Endothelial cell of umbilical vein (primary cell): ENCODE results near the gene CPEB1. TPM values are rescaled to one million over a fixed set of nuclear protein-coding genes. Genes with fewer than 3 reads are reported as not detected.

Experiments
- Bru-seq: library from RNA; stranded (reverse); fragments of 400-500 nt; gene quantifications from one replicate; lab custom pipeline; 2021; lab: Mats Ljungman, UMichigan
- BruChase-seq, 2 experiments: library from RNA; stranded (reverse); fragments of 400-500 nt; gene quantifications; one replicate each; lab custom pipeline; 2021; lab: Mats Ljungman, UMichigan
- BruUV-seq: library from RNA; stranded (reverse); fragments of 400-500 nt; replicated peaks from 2 replicates; lab custom pipeline; 2021; lab: Mats Ljungman, UMichigan
- CTCF ChIA-PET: fragments of 300-600, 350-600 bp; sonication (Branson Sonifier 250); formaldehyde crosslinking; loops from one replicate; lab custom pipeline; 2021; ENCODE audit warnings: antibody characterized with exemption, inconsistent platforms; lab: Charles Lee
- POLR2A ChIA-PET: fragments of 300-600, 350-600 bp; sonication (Branson Sonifier 250); formaldehyde crosslinking; loops from one replicate; lab custom pipeline; 2021; ENCODE audit warnings: antibody characterized with exemption, inconsistent platforms; lab: Charles Lee
- DNase-seq: peaks from one replicate; pipeline ENCODE4 v3.0.0-alpha.2; 2011; ENCODE audit warnings: low read depth, low spot score
- FAIRE-seq: peaks from 2 replicates; lab custom pipeline; 2011; peaks lifted over from hg19 to GRCh38; lab: Jason Lieb, UNC
- H2AFZ ChIP-seq: 2 replicates; pipeline ENCODE4 v1.6.0; 2012; ENCODE audit warnings: low read depth, low read length, control low read depth, inconsistent platforms
- H3K27ac ChIP-seq: 2 replicates; pipeline ENCODE4 v1.5.1; 2011; ENCODE audit warnings: low read depth, mild to moderate bottlenecking, control low read depth, low read length, moderate library complexity; ENCODE audit not compliant: insufficient read depth
- H3K27me3 ChIP-seq, 2 experiments: 2 replicates each; pipeline versions ENCODE4 v1.6.0 to v1.6.1; 2011; ENCODE audit warnings: low read length in 2 of 2, mixed read lengths in 1 of 2; ENCODE audit not compliant: control insufficient read depth in 2 of 2, insufficient read depth in 2 of 2
- H3K36me3 ChIP-seq, 2 experiments: 2 replicates in 1 of 2; 3 replicates in 1 of 2; pipeline ENCODE4 v1.5.1; 2011; ENCODE audit warnings: low read length in 2 of 2, mild to moderate bottlenecking in 1 of 2, moderate library complexity in 1 of 2; ENCODE audit not compliant: control insufficient read depth in 2 of 2, insufficient read depth in 2 of 2; ENCODE audit errors: extremely low read depth in 1 of 2
- H3K4me1 ChIP-seq: 3 replicates; pipeline ENCODE4 v1.5.1; 2011; ENCODE audit warnings: mild to moderate bottlenecking, low read length; ENCODE audit not compliant: control insufficient read depth, insufficient read depth; ENCODE audit errors: extremely low read depth
- H3K4me2 ChIP-seq: 2 replicates; pipeline ENCODE4 v1.6.1; 2011; ENCODE audit warnings: low read length, control low read depth, mixed read lengths; ENCODE audit not compliant: insufficient read depth
- H3K4me3 ChIP-seq, 3 experiments: fragments of 200-600 bp in 1 of 3; sonication (generic), shearing (Covaris generic) in 1 of 3; replicated peaks in 1 of 3; 2 replicates each; pipeline ENCODE4 v1.5.1; 2011 to 2016; ENCODE audit warnings: control low read depth in 3 of 3, low read length in 3 of 3, mild to moderate bottlenecking in 2 of 3, inconsistent platforms in 1 of 3, low read depth in 1 of 3, moderate library complexity in 1 of 3; ENCODE audit not compliant: insufficient read depth in 1 of 3
- H3K79me2 ChIP-seq: 2 replicates; pipeline ENCODE4 v1.6.0; 2012; ENCODE audit warnings: low read length, inconsistent platforms; ENCODE audit not compliant: control insufficient read depth, insufficient read depth
- H3K9ac ChIP-seq: replicated peaks from 2 replicates; pipeline ENCODE3; 2011; ENCODE audit warnings: low read length, control low read depth; ENCODE audit not compliant: insufficient read depth; ENCODE audit errors: extremely low read depth
- H3K9me1 ChIP-seq: replicated peaks from 3 replicates; pipeline ENCODE4 v1.6.0; 2011; ENCODE audit warnings: mild to moderate bottlenecking, low read length; ENCODE audit not compliant: control insufficient read depth, insufficient read depth; ENCODE audit errors: extremely low read depth
- H3K9me3 ChIP-seq: replicated peaks from 2 replicates; pipeline ENCODE4 v1.5.1; 2012; ENCODE audit warnings: low read length, inconsistent platforms; ENCODE audit not compliant: control insufficient read depth, insufficient read depth
- H4K20me1 ChIP-seq: replicated peaks from 2 replicates; pipeline ENCODE3; 2011; ENCODE audit warnings: mild to moderate bottlenecking, low read length; ENCODE audit not compliant: control insufficient read depth, insufficient read depth; ENCODE audit errors: extremely low read depth
- EZH2 ChIP-seq: IDR thresholded peaks from 2 replicates; pipeline ENCODE4 v1.6.1; 2012; ENCODE audit warnings: borderline replicate concordance, low read depth, mild to moderate bottlenecking, moderate library complexity, low read length, inconsistent platforms; ENCODE audit not compliant: severe bottlenecking
- FOS ChIP-seq: IDR thresholded peaks from 2 replicates; pipeline ENCODE4 v1.6.1; 2011; ENCODE audit warnings: mild to moderate bottlenecking, low read length, moderate library complexity, borderline replicate concordance; ENCODE audit not compliant: insufficient read depth
- GATA2 ChIP-seq: IDR thresholded peaks from 2 replicates; pipeline ENCODE4 v1.7.0; 2011; ENCODE audit warnings: low read depth, mild to moderate bottlenecking, moderate library complexity, mixed read lengths, low read length; ENCODE audit not compliant: insufficient read length, insufficient read depth
- JUN ChIP-seq: IDR thresholded peaks from 2 replicates; pipeline ENCODE4 v1.6.1; 2011; ENCODE audit warnings: borderline replicate concordance, low read depth; ENCODE audit not compliant: insufficient read length, insufficient read depth
- MYC ChIP-seq: IDR thresholded peaks from one replicate; pipeline ENCODE4 v1.6.1; 2011; ENCODE audit warnings: mild to moderate bottlenecking, low read depth, low read length
- POLR2A ChIP-seq: IDR thresholded peaks from 2 replicates; pipeline ENCODE4 v1.6.1; 2012; ENCODE audit warnings: low read depth, mild to moderate bottlenecking, control low read depth, low read length
- POLR2AphosphoS5 ChIP-seq: IDR thresholded peaks from 2 replicates; pipeline ENCODE4 v1.6.1; 2012; ENCODE audit warnings: low read depth, mild to moderate bottlenecking, control low read depth, low read length, moderate library complexity; ENCODE audit not compliant: insufficient read depth
- dilution Hi-C: fragments of 300-500 bp; cut with MboI; formaldehyde crosslinking; loops from one replicate; pipeline ENCODE4 v1.15.0; 2019; ENCODE audit warnings: low sequenced_read_pairs; ENCODE audit not compliant: extremely low pct_ligation_motif_present
- intact Hi-C: fragments of 100-400 bp; cut with micrococcal nuclease; formaldehyde crosslinking; loops from one replicate; pipeline ENCODE4 v1.10.0; 2022
- long read RNA-seq: library from polyadenylated mRNA; stranded (forward); transcript quantifications from one replicate; pipeline ENCODE4 v2.0.0, GENCODE V29; 2021
- polyA minus RNA-seq, 3 experiments: library from RNA; depleted of rRNA, polyadenylated mRNA; stranded (reverse); fragments of >200 nt; gene quantifications; 1 replicate in 1 of 3; 2 replicates in 2 of 3; pipeline ENCODE4 v1.2.3, GENCODE V29; 2011
- polyA plus RNA-seq, 4 experiments: library from polyadenylated mRNA; depleted of rRNA in 3 of 4; stranded (reverse) in 3 of 4; unstranded in 1 of 4; fragments of >200 nt; gene quantifications; 2 replicates each; pipeline versions ENCODE4 v1.2.1 to v1.2.3, GENCODE V29; 2011 to 2012; ENCODE audit warnings: missing spikeins in 1 of 4
- total RNA-seq: library from RNA; stranded (reverse); gene quantifications from 2 replicates; pipeline ENCODE4 v1.2.3, GENCODE V29; 2021
- TF ChIP-seq, protein P1 (sequence below): IDR thresholded peaks from 2 replicates; pipeline ENCODE4 v1.6.1; 2011; ENCODE audit not compliant: insufficient read depth, insufficient read length
- TF ChIP-seq, protein P2 (sequence below), 2 donors: IDR thresholded peaks; 1 replicate in 1 of 2; 2 replicates in 1 of 2; pipeline ENCODE4 v1.5.1; 2011; ENCODE audit warnings: low read length in 2 of 2, mild to moderate bottlenecking in 2 of 2, moderate library complexity in 2 of 2, control low read depth in 1 of 2, inconsistent platforms in 1 of 2, low read depth in 1 of 2; ENCODE audit not compliant: insufficient read depth in 1 of 2; ENCODE audit errors: extremely low read depth in 1 of 2

CPEB1 gene
- total RNA-seq (not detected in 2 replicates), polyA plus RNA-seq (not detected in 2 replicates), polyA minus RNA-seq (0.23 TPM in 1 of 2 replicates, not detected in the other), Bru-seq, nascent RNA (percentile 1 among the genes with signal in this experiment), BruChase-seq, experiment 1, labeled RNA remaining after a 6-hour chase (not detected), BruChase-seq, experiment 2, labeled RNA remaining after a 2-hour chase (not detected)
- polyA plus RNA-seq (2011; cell fraction: cytosol; rRNA removed): not detected in 2 replicates
- polyA plus RNA-seq (2011; cell fraction: nucleus; rRNA removed): not detected in 2 replicates
- polyA plus RNA-seq (2012): not detected in 2 replicates
- not detected for polyA minus RNA-seq (2011; cell fraction: cytosol; rRNA and poly(A)+ RNA removed)
- polyA minus RNA-seq (2011; cell fraction: nucleus; rRNA and poly(A)+ RNA removed): not detected in 2 replicates
- long read RNA-seq: 0 reads

DNA sequence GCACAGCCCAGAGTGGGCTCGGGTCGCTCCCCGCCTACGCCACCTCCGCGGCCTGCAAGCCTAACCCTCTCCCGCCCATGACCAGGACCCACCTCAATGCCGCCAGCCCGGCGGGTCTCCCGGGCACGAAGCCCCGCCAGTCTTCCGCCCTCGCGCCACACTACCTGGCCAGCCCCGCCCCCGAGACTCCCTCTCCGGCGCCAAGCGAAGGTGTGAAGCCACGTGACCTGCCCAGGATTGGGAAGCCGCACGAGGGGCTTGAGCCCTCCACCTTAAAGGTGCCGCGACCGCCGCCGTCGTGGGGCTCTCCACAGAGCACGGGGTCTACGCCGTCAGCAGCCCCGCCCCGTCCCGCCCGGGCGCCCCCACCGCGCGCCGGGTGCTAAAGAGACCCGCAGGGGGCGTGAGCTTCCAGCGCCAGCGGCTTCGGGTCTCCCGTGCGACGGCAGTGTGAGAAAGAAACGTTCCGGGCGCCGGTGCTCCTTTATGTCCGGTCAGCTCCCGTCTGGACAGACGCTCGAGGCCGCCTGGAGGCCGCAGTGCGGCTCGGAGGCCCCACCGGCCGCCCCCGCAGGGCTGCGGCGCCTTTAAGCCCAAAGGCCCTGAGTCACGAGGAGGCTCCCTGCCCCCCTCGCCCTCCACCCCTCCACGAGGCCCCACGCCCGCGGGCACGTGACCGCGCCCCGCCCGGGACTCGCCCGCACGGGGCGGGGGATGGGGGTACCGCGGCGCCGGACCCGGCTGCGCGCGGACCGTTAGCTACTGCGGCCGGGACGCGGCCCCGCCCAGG, at the start of gene CPEB1:
TSS of gene CPEB1 (minus strand) at position 319 of the 790 bp plus-strand sequence. CDS start 18,904 bp downstream, outside the sequence.
- CTCF ChIA-PET: no interaction called here
- Histone ChIP-seq H3K9me1 (no peaks in the 10 kb centered on the region), H3K4me1 (no peaks in the 10 kb centered on the region), H4K20me1 (no peaks in the 10 kb centered on the region), H3K4me2 (no peak within 1 kb of the TSS), H3K79me2 (no peaks in the 10 kb centered on the region), H3K9me3 (no peaks in the 10 kb centered on the region), H3K27ac (no peak within 1 kb of the TSS), H3K4me3 (peak within 1 kb of the TSS in 1 of 3 experiments; percentile 12), H2AFZ (peak within 1 kb of the TSS; percentile 35), H3K27me3 (peaks cover 36 to 46% of the 10 kb centered on the region in 2 experiments), H3K36me3 (no peaks in the 10 kb centered on the region), H3K9ac (no peak within 1 kb of the TSS)
- TF ChIP-seq MYC (no peak), EZH2 (peak; percentile 13), GATA2 (no peak), POLR2A (no peak)
- TF ChIP-seq, protein P1, sequence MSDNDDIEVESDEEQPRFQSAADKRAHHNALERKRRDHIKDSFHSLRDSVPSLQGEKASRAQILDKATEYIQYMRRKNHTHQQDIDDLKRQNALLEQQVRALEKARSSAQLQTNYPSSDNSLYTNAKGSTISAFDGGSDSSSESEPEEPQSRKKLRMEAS: no peak
- DNase-seq (no peak), FAIRE-seq (no peak)
- POLR2A ChIA-PET: no interaction called here
- BruUV-seq: no TSS peak
- dilution Hi-C loops (no loop called here), intact Hi-C loops (no loop called here)

DNA sequence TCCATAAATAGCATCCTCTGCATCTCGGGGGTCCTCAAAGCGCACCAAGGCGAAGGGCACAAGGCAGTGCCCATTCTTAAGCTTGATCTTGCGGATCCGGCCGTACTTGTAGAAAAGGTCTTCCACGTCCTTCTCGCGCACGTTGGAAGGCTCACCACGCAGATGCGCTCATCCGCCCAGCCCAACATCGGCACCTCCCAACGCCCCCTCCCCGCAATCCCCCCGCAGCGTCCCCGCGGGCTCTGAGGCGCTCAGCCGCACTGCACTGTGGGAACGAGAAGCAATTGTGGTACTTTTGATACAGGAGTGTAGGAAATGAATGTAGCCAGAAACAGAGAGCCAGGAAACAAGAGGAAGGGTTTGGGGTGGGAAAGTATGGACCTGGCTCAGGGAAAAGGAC, 45.0 kb upstream of the CPEB1 start:
- Histone ChIP-seq H2AFZ (no peak overlapping the region), H3K4me1 (no peaks in the 10 kb centered on the region), H3K4me3 (no peak overlapping the region), H3K36me3 (no peaks in the 10 kb centered on the region), H3K27ac (no peak overlapping the region), H3K79me2 (no peaks in the 10 kb centered on the region), H3K9ac (no peak overlapping the region), H3K9me1 (no peaks in the 10 kb centered on the region), H3K9me3 (no peaks in the 10 kb centered on the region), H4K20me1 (no peaks in the 10 kb centered on the region), H3K27me3 (no peaks in the 10 kb centered on the region), H3K4me2 (no peak overlapping the region)
- CTCF ChIA-PET: no interaction called here
- dilution Hi-C loops: no loop called here
- POLR2A ChIA-PET: no interaction called here
- no peak for TF ChIP-seq GATA2
- TF ChIP-seq, protein P1: no peak
- no peak for TF ChIP-seq EZH2
- TF ChIP-seq POLR2AphosphoS5: no peak
- TF ChIP-seq, protein P2, sequence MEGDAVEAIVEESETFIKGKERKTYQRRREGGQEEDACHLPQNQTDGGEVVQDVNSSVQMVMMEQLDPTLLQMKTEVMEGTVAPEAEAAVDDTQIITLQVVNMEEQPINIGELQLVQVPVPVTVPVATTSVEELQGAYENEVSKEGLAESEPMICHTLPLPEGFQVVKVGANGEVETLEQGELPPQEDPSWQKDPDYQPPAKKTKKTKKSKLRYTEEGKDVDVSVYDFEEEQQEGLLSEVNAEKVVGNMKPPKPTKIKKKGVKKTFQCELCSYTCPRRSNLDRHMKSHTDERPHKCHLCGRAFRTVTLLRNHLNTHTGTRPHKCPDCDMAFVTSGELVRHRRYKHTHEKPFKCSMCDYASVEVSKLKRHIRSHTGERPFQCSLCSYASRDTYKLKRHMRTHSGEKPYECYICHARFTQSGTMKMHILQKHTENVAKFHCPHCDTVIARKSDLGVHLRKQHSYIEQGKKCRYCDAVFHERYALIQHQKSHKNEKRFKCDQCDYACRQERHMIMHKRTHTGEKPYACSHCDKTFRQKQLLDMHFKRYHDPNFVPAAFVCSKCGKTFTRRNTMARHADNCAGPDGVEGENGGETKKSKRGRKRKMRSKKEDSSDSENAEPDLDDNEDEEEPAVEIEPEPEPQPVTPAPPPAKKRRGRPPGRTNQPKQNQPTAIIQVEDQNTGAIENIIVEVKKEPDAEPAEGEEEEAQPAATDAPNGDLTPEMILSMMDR (IDR thresholded peaks at IDR 0.05; ENCODE audit: extremely low read depth in 1 of 2, insufficient read depth in 1 of 2, low read depth in 1 of 2, low read length in 2 of 2): no peak
- no peak for TF ChIP-seq FOS
- TF ChIP-seq MYC: no peak
- no peak for TF ChIP-seq POLR2A
- no peak for TF ChIP-seq JUN
- no peak for DNase-seq
- BruUV-seq: no TSS peak
- FAIRE-seq: no peak
- intact Hi-C loops: no loop called here
